DMS153 treated with DMSO at 0.1 percent for 48 hours (cell line): ENCODE data around the gene NFAT5.
"Not testable (repeated sequence)": the region's sequence is repeated elsewhere in the genome, so short reads cannot be mapped to it uniquely, and the experiment has no call there.

Experiments used
- DNase-seq: peaks from one replicate; lab custom pipeline; 2025; ENCODE audit not compliant: unreplicated experiment; lab: John Stamatoyannopoulos, UW

The NFAT5 gene

DNA sequence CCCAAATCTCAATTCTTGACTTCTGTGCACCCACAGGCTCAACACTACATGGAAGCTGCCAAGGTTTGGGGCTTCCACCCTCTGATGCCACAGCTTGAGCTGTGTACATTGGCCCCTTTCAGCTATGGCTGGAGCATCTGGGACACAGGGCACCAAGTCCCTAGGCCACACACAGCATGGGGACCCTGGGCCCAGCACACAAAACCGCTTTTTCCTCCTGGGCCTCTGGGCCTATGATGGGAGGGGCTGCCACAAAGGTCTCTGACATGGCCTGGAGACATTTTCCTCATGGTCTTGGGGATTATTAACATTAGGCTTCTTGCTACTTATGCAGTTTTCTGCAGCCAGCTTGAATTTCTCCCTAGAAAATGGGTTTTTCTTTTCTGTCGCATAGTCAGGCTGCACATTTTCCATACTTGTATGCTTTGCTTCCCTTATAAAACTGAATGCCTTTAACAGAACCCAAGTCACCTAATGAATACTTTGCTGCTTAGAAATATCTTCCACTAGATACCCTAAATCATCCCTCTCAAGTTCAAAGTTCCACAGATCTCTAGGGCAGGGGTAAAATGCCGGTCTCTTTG lies 70.9 kb downstream of the NFAT5 start:
- not testable (repeated sequence) for DNase-seq

DNA sequence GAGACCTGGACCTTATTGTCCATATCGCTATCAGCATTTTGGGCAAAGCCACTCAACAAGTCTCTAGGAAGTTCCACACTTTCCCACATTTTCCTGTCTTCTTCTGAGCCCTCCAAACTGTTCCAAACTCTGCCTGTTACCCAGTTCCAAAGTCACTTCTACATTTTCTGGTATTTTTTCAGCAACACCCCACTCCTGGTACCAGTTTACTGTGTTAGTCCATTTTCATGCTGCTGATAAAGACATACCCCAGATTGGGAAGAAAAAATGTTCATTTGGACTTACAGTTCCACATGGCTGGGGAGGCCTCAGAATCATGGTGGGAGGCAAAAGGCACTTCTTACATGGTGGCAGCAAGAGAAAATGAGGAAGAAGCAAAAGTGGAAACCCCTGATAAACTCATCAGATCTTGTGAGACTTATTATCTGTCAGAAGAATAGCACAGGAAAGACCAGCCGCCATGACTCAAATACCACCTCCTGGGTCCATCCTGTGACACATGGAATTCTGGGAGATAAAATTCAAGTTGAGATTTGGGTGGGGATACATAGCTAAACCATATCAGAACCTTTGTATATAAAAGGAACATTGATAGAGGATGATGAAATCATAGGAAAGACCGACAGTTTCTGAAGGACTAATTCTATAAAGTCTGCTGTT lies 71.6 kb downstream of the NFAT5 start:
- not testable (repeated sequence) for DNase-seq

DNA sequence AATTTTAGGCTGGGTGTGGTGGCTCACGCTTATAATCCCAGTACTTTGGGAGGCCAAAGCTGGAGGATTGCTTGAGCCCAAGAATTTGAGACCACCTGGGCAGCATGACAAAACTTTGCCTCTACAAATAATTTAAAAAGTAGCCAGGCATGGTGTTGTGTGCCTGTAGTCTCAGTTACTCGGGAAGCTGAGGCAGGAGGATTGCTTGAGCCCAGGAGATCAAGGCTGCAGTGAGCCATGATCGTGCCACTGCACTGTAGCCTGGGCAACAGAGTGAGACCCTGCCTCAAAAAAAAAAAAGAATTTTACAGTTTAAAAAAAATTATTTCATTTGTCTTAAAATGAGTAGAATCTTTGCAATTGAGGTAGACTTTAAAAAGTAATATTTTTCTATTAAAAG lies 78.2 kb downstream of the NFAT5 start:
- not testable (repeated sequence) for DNase-seq

DNA sequence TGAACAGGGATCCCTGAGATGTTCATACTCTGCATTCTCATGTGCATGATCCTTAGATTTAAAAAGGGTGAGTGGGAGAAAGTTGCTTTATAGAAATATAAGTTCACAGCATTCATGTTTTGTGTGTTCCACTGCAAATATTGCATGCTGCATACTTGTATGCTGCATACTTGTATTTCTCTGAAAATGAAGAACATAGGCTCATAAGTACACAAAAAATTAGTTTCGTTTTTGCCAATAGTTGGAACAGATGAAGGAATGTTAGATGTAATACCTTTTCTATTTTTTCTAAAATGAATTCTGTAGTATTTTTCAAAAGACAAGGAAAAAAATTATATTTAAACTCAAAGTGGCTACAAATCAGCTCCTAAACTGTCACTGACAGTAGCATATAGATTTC lies 79.0 kb downstream of the NFAT5 start:
- DNase-seq: no peak

DNA sequence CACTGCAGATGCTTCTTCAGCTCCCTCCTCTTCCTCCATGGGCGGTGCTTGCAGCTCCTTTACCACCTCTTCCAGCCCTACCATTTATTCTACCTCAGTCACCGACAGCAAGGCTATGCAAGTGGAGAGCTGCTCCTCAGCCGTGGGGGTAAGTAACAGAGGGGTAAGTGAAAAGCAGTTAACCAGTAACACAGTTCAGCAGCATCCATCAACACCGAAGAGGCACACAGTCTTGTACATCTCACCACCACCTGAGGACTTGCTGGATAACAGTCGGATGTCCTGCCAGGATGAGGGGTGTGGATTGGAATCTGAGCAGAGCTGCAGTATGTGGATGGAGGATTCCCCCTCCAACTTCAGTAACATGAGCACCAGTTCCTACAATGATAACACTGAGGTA lies 81.3 kb downstream of the NFAT5 start:
- no peak for DNase-seq

DNA sequence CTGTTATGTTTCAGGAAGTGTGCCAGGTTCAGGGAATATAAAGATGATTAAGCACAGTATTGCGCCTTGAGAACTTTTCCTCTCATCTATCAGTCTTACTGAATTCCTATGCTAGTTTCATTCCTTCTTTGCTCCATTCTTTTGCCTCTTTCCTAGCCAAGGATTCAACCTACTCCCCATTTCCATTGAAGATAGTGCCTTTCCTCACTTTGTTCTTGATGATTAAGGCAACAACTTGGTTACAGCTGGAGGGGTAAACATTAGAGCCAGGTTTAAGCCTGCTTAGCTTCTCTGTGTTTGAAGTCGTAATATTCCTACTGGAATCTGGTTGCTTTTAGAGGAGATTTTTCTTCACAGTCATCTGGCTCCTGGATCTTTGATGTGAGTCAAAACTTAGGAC lies 85.5 kb downstream of the NFAT5 start:
- no peak for DNase-seq

DNA sequence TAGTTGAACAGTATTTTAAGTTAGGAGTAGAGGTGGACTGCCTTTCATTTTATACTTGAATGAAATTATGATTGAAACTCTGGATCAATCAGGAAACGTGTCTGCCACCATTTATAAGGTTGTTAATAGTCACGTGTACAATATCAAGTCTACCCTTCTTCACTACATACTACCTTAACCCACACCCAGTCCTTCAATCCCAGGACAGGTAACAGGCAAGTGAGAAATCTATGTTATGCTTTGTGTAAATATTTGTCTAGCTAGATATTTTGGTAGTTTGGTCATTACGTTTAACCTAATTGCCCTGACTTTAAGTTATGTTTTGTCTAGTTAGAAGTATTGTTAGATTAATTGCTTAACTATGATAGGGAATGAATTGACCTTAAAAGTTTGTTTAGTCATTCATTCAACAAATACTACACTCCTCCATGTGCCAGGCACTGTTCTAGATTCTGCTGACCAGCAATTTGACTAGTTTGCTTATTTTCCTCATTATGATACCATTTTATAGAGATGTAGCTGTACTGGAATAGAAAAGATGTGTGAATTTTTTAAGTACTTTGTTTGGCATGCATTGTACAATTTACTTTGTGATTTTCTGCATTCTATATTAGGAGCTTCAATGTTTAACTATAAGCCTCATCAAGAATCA lies 88.6 kb downstream of the NFAT5 start:
- no peak for DNase-seq

DNA sequence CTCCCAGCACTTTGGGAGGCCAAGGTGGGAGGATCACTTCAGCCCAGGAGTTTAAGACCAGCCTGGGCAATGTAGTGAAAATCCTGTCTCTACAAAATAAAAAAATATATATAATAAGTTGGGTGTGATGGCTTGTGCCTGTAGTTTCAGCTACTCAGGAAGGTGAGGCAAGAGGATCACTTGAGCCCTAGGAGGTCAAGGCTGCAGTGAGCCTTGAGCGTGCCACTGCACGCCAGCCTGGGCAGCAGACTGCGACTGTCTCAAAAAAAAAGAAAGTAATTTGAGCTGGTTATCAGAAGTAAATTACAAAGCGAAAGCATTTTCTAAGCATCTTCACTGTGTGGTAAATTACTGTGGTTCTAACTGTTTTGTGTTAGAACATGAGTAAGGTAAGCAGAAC lies 94.4 kb downstream of the NFAT5 start:
- DNase-seq: no peak

DNA sequence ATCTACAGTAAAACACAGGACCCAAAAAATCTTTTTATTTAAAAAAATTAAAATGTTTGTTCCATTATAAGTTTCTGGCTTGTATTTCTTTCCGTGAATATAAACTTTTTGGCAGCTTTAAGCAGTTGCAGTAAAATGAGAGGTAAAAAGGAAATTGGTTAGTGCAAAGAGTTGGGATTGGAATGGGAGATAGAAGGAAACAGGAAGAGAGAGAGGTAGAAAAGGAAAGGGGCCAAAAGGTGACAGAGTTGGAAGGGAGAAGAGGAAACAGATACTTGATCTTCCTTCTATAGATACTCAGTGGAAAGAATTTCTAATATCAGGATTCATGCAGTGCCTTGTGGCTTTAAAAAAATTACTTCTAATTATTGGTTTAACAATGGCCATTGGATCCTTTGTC lies 97.1 kb downstream of the NFAT5 start:
- DNase-seq: no peak

DNA sequence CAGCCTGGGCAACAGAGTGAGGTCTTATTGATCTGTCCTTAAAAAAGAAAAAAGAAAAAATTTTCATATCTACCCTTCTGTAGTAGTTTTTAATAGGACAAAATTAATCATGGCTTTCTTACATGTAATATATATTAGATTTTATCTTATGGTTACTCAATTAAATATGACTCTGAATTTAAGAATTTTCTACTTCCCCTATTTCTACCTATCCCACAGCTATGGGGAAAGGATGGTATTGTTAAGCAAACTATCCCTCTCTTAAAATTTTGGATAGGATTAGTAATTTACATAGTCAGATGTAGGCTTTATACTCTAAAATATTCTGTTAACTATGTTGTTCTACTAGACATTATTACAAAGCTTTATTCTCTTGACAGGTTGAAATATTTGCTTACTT lies 98.1 kb downstream of the NFAT5 start:
- DNase-seq: no peak

DNA sequence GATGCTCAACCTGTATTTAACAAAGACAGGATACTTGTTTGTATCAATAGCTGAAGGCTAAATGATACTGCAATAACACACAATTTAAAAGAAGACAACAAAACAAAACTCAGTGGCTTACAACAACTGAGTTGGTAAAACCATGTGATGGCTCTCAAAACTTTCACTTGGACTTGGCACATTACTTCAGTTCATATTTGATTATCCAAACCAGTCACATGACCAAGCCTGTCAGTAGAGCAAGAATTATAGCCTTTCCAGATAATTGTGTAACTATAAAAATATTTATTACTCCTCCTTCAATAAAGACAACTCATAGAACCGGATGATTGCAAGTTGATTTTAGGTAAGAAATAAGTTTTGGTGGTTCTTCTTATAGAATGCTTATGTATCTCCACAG lies 103.8 kb downstream of the NFAT5 start:
- no peak for DNase-seq

DNA sequence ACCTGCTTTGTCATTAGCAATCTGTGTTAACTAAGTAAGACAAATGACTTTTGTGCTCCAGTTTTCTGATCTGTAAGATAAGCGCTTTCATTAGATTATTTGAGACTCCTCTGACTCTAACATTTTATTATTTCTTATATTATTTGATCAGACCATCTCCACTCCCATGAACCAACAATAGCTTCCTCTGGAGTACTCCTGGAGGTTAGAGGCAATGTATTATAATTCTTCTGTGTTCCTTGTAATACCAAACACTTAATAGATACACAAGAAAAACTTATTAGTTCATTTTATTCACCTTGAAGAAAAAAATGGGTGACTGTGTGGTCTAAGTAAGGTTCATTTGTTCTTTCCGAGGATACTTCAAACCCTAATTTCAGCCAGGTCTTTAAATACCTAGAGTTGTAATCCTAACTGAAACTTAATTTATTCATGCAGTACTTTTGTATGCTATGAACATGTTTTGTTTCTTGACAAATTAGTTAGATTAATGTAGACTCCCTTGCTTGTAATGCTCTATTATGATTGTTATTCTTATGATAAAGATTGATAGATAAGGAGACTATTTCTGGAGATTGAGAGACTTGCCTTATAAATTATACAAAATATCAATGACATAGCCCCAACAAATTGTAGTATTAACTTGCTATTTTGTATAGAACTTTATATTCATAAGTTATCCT lies 106.7 kb downstream of the NFAT5 start:
- DNase-seq: no peak

DNA sequence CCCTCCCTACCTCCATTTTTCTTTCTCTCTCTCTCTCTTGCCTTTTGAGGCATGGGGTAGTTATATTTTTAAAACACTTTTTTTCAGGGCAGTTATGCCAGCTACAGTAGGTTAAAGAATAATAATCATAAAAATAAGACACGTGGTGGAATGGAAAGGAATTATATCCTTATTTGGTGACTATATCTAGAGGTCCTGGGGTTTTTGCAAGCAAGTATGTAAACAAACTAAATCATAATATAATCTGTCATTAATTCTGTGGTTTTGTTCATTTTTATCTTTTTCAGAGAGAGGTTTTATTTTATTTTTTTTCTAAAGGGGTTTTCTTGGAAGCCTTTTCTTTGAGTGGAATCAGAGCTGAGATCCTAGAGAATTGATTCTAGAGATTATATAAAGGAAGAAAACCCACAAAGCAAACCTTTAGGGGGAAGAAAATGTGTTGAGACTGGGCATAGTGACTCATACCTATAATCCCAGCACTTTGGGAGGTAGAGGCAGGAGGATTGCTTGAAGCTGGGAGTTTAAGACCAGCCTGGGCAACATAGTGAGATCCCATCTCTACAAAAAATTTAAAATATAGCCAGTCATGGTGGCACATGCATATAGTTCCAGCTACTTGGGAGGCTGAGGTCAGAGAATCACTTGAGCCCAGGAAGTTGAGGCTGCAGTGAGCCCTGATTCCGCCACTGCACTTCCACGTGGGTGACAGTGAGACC lies 107.4 kb downstream of the NFAT5 start:
- DNase-seq: no peak

DNA sequence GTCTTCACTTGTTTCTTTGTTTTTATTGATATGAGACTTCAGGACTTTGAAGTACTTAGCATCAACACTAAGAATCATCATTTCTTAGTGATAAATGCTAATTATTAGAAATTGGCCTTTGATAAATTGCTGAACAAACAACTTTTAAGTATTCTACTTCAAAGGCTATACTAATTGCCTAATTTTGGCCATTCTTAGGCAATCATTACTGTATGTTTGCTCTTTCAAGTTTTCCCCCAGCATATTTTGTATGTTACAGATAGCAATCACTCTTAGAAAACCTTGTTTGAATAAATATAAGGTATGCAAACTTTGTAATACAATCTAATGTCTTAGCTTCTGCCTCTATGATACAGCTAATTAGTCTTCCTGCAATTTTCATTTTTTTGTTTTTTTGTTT lies 114.6 kb downstream of the NFAT5 start:
- no peak for DNase-seq

DNA sequence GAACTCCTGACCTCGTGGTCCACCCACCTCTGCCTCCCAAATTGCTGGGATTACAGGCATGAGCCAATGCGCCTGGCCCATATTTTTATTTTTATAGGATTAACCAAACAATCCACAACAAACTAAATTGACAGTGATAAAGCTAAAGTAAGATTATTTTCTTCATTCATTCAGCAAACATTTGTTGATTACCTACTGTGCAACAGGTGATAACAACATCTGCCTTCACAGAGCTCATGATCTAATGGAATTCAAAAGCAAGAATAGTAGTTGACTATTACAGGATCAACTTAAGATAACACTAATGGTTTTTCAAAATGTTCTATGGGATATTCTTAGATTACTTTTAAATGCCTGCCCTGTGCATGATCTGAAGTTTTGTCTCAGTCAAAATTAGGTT lies 122.8 kb downstream of the NFAT5 start:
- no peak for DNase-seq

DNA sequence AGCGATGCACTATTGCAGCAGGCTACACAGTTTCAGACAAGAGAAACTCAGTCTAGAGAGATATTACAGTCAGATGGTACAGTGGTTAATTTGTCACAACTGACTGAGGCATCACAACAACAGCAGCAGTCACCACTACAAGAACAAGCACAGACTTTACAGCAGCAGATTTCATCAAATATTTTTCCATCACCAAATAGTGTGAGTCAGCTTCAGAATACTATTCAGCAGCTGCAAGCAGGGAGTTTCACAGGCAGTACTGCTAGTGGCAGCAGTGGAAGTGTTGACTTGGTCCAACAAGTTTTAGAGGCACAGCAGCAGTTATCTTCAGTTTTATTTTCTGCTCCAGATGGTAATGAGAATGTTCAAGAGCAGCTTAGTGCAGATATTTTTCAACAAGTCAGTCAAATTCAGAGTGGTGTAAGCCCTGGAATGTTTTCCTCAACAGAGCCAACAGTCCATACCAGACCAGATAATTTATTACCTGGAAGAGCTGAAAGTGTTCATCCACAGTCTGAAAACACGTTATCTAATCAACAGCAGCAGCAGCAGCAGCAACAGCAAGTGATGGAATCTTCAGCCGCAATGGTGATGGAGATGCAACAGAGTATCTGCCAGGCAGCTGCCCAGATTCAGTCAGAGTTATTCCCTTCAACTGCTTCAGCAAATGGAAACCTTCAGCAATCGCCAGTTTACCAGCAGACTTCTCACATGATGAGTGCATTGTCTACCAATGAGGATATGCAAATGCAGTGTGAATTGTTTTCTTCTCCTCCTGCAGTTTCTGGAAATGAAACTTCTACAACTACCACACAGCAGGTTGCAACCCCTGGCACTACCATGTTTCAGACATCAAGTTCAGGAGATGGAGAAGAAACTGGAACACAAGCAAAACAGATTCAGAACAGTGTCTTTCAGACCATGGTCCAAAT lies 126.5 kb downstream of the NFAT5 start:
- DNase-seq: no peak

DNA sequence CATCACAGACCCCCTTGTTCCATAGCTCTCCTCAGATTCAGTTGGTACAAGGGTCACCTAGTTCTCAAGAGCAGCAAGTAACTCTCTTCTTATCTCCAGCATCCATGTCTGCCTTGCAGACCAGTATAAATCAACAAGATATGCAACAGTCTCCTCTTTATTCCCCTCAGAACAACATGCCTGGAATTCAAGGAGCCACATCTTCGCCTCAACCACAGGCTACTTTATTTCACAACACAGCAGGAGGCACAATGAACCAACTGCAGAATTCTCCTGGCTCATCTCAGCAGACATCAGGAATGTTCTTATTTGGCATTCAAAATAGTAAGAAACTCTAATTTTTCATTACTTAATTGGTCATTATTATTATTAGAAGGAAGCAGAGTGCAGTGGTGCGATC lies 128.2 kb downstream of the NFAT5 start:
- no peak for DNase-seq

DNA sequence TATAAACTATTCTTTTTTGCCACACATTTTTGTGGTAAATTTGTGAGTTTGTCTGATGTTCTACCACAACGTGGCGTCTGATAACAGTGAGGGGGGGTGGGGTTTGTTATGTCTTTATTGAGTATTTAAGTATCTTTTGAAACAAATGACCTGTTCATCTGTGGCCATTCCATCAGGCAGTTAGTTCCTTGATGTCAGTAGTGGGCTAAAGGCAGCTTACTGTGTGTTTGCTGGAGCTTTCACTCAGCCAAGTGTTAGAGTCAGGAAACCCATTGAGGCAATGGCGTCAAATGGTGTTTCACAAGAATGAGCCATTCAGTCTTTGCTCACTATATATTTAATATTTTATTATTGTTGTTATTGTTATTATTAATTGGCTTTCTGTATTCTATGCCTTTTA lies 132.6 kb downstream of the NFAT5 start:
- DNase-seq: no peak

DNA sequence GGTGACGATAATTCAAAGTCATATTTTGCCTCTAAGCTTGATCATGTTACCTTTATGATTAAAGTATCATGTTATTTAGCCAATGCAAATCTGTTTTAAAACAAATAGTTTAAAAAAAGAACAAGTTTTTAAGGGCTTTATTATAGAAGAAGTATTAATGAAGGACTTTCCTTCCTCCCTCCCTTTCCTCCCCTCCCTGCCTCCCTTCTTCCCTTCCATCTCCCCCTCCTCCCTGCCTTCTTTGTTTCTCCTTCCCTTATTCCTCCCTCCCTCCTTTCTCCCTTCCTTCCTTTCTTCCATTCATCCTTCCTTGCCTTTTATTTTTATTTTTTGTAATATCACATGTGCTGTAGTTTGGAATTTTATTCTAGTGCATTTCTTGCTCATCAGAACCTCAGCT lies 134.1 kb downstream of the NFAT5 start:
- no peak for DNase-seq

DNA sequence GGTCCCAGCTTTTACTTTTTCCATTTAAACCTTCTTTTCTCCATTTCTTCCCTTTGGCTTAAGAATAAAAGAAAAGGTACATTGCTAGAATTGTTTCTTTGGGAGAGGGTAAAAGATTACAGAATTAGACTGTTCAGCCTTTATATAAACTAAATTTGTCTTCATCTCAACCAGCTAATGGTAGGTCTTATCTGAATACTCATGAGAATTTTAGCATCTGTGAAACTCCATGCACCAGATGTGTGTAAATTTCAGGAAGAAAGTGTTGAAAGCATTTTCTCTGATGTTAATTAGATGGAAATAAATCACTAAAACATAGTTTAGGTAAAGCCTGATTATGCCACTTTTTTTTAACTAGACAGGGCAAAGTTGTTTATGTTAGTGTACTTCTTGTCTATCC lies 135.7 kb downstream of the NFAT5 start:
- DNase-seq: no peak
